H9 (cell line): ENCODE results near the gene NALCN. TPM values are rescaled to one million over a fixed set of nuclear protein-coding genes. Genes with fewer than 3 reads are reported as not detected.

Source experiments
- DNase-seq: peaks from one replicate; pipeline ENCODE4 v3.0.0-alpha.2; 2017
- H2AFZ ChIP-seq: one replicate; pipeline ENCODE4 v1.6.1; 2013; ENCODE audit warnings: mild to moderate bottlenecking, low read length, control low read depth, moderate library complexity
- H2AK5ac ChIP-seq: 2 replicates; pipeline ENCODE4 v1.6.1; 2013; ENCODE audit warnings: low read length, control low read depth, mixed read lengths; ENCODE audit not compliant: insufficient read length
- H2BK120ac ChIP-seq: one replicate; pipeline ENCODE4 v1.6.1; 2013; ENCODE audit warnings: low read depth, mild to moderate bottlenecking, low read length, control low read depth, inconsistent platforms; ENCODE audit not compliant: poor library complexity, severe bottlenecking
- H2BK12ac ChIP-seq: 2 replicates; pipeline ENCODE4 v1.6.1; 2013; ENCODE audit warnings: low read length, control low read depth, mixed read lengths, low read depth; ENCODE audit not compliant: insufficient read length
- H2BK15ac ChIP-seq: 2 replicates; pipeline ENCODE4 v1.6.1; 2013; ENCODE audit warnings: low read depth, low read length, control low read depth
- H2BK20ac ChIP-seq: one replicate; pipeline ENCODE4 v1.6.1; 2013; ENCODE audit warnings: low read depth, mild to moderate bottlenecking, low read length, control low read depth, inconsistent platforms; ENCODE audit not compliant: poor library complexity, severe bottlenecking
- H2BK5ac ChIP-seq: 2 replicates; pipeline ENCODE4 v1.6.1; 2013; ENCODE audit warnings: low read length, control low read depth, mixed read lengths; ENCODE audit not compliant: insufficient read length
- H3K14ac ChIP-seq: 2 replicates; pipeline ENCODE4 v1.6.1; 2013; ENCODE audit warnings: low read length, control low read depth; ENCODE audit not compliant: insufficient read depth
- H3K18ac ChIP-seq: 2 replicates; pipeline ENCODE4 v1.6.1; 2013; ENCODE audit warnings: low read depth, mild to moderate bottlenecking, mixed read lengths, low read length, control low read depth; ENCODE audit not compliant: insufficient read length
- H3K23ac ChIP-seq: 2 replicates; pipeline ENCODE4 v1.6.1; 2013; ENCODE audit warnings: low read length, control low read depth, mixed read lengths, low read depth; ENCODE audit not compliant: insufficient read length
- H3K23me2 ChIP-seq: 2 replicates; pipeline ENCODE4 v1.6.1; 2013; ENCODE audit warnings: low read depth, mild to moderate bottlenecking, mixed read lengths, low read length, control low read depth; ENCODE audit not compliant: insufficient read length, poor library complexity, severe bottlenecking
- H3K27ac ChIP-seq: 2 replicates; pipeline ENCODE4 v1.5.1; 2013; ENCODE audit warnings: low read length, control low read depth, mixed read lengths, low read depth; ENCODE audit not compliant: insufficient read length
- H3K27me3 ChIP-seq: 2 replicates; pipeline ENCODE4 v1.6.1; 2013; ENCODE audit warnings: low read length, control low read depth, inconsistent platforms; ENCODE audit not compliant: insufficient read depth
- H3K4ac ChIP-seq: 2 replicates; pipeline ENCODE4 v1.6.1; 2013; ENCODE audit warnings: low read depth, mild to moderate bottlenecking, control low read depth, inconsistent platforms, low read length, moderate library complexity
- H3K4me1 ChIP-seq: 2 replicates; pipeline ENCODE4 v1.6.1; 2013; ENCODE audit warnings: low read length, control low read depth, inconsistent platforms; ENCODE audit not compliant: insufficient read depth
- H3K4me2 ChIP-seq: 2 replicates; pipeline ENCODE4 v1.6.1; 2013; ENCODE audit warnings: low read length, control low read depth, mixed read lengths; ENCODE audit not compliant: insufficient read length, insufficient read depth
- H3K56ac ChIP-seq: 2 replicates; pipeline ENCODE4 v1.6.1; 2013; ENCODE audit warnings: low read depth, mild to moderate bottlenecking, mixed read lengths, low read length, control low read depth; ENCODE audit not compliant: insufficient read length
- H3K79me1 ChIP-seq: 2 replicates; pipeline ENCODE4 v1.6.1; 2013; ENCODE audit warnings: low read depth, mild to moderate bottlenecking, moderate library complexity, low read length, control low read depth, inconsistent platforms; ENCODE audit not compliant: insufficient read depth, poor library complexity, severe bottlenecking
- H3K79me2 ChIP-seq: 2 replicates; pipeline ENCODE4 v1.6.1; 2013; ENCODE audit warnings: low read length, control low read depth, inconsistent platforms; ENCODE audit not compliant: insufficient read depth
- H3K9ac ChIP-seq: 2 replicates; pipeline ENCODE4 v1.6.1; 2013; ENCODE audit warnings: low read length, control low read depth, mixed read lengths; ENCODE audit not compliant: insufficient read length; ENCODE audit errors: extremely low read depth
- H3K9me3 ChIP-seq: one replicate; pipeline ENCODE4 v1.6.1; 2013; ENCODE audit warnings: low read depth, low read length, inconsistent platforms; ENCODE audit not compliant: control insufficient read depth
- H3T11ph ChIP-seq: one replicate; pipeline ENCODE4 v1.6.1; 2013; ENCODE audit warnings: mild to moderate bottlenecking, low read length, control low read depth, inconsistent platforms
- H4K20me1 ChIP-seq: one replicate; pipeline ENCODE4 v1.6.1; 2013; ENCODE audit not compliant: control insufficient read depth, insufficient read length, insufficient read depth
- H4K5ac ChIP-seq: 2 replicates; pipeline ENCODE4 v1.6.1; 2013; ENCODE audit warnings: low read depth, mild to moderate bottlenecking, mixed read lengths, low read length, control low read depth; ENCODE audit not compliant: insufficient read length
- H4K8ac ChIP-seq: replicated peaks from 2 replicates; pipeline ENCODE4 v1.6.1; 2013; ENCODE audit warnings: low read length, control low read depth, mixed read lengths, low read depth; ENCODE audit not compliant: insufficient read length
- H4K91ac ChIP-seq: 2 replicates; pipeline ENCODE4 v1.6.1; 2013; ENCODE audit warnings: low read depth, mild to moderate bottlenecking, moderate library complexity, mixed read lengths, low read length, control low read depth; ENCODE audit not compliant: insufficient read length
- H3K27ac Mint-ChIP-seq, 3 experiments: 2 replicates in 2 of 3; 3 replicates in 1 of 3; pipeline ENCODE4 v1.8.0; 2020 to 2021; ENCODE audit warnings: mixed read lengths in 3 of 3, mild to moderate bottlenecking in 1 of 3, moderate library complexity in 1 of 3
- H3K27me3 Mint-ChIP-seq: 2 replicates; pipeline ENCODE4 v1.8.0; 2021; ENCODE audit warnings: low read depth, mild to moderate bottlenecking, moderate library complexity, mixed read lengths
- H3K36me3 Mint-ChIP-seq, 3 experiments: 2 replicates in 2 of 3; 3 replicates in 1 of 3; pipeline ENCODE4 v1.8.0; 2020 to 2021; ENCODE audit warnings: low read depth in 3 of 3, mixed read lengths in 3 of 3; ENCODE audit not compliant: insufficient read depth in 1 of 3
- H3K4me1 Mint-ChIP-seq, 2 experiments: 2 replicates each; pipeline ENCODE4 v1.8.0; 2020; ENCODE audit warnings: mixed read lengths in 2 of 2
- H3K4me3 Mint-ChIP-seq, 2 experiments: 2 replicates in 1 of 2; 3 replicates in 1 of 2; pipeline ENCODE4 v1.8.0; 2020 to 2021; ENCODE audit warnings: mild to moderate bottlenecking in 2 of 2, mixed read lengths in 2 of 2, moderate library complexity in 1 of 2
- H3K9me3 Mint-ChIP-seq, 2 experiments: 2 replicates in 1 of 2; 3 replicates in 1 of 2; pipeline ENCODE4 v1.8.0; 2020; ENCODE audit warnings: mild to moderate bottlenecking in 2 of 2, mixed read lengths in 2 of 2, moderate library complexity in 1 of 2
- CTCF ChIP-seq: fragments of 200-600 bp; sonication (generic); conservative IDR thresholded peaks from 3 replicates; pipeline ENCODE4 v1.8.0; 2021; ENCODE audit warnings: antibody characterized with exemption, mild to moderate bottlenecking
- WGBS: extraction: QIAGEN DNeasy Blood & Tissue Kit; methylation state at CpG from one replicate; pipeline ENCODE4 v1.1.7; 2013; ENCODE audit warnings: missing lambda C conversion rate, low lambda C conversion rate, mixed read lengths; ENCODE audit not compliant: insufficient read length; ENCODE audit errors: extremely low coverage; 5-methylcytosine and 5-hydroxymethylcytosine counted together
- total RNA-seq: library from RNA; stranded (reverse); gene quantifications from 2 replicates; pipeline ENCODE4 v1.2.1, GENCODE V29; 2021

The NALCN gene
- total RNA-seq, 1 experiment from 2014 or later = 0.09 TPM

GRCh38 chr13:101292711-101293110 is 123.6 kb downstream of the NALCN start:
- H2BK15ac ChIP-seq = no peak overlapping the region
- H2AFZ ChIP-seq = no peak overlapping the region
- H3K23me2 ChIP-seq = no peaks in the 10 kb centered on the region
- no peaks in the 10 kb centered on the region for H4K20me1 ChIP-seq
- Mint-ChIP-seq H3K4me3 (no peak overlapping the region), H3K27ac (no peak overlapping the region), H3K27me3 (no peaks in the 10 kb centered on the region), H3K36me3 (no peaks in the 10 kb centered on the region), H3K4me1 (no peaks in the 10 kb centered on the region), H3K9me3 (no peaks in the 10 kb centered on the region; a peak in 1 of 5 replicates)
- no peak overlapping the region for H2BK20ac ChIP-seq
- H3K27ac ChIP-seq = no peak overlapping the region
- no peaks in the 10 kb centered on the region for H3K79me2 ChIP-seq
- no peak overlapping the region for H3K14ac ChIP-seq
- H2AK5ac ChIP-seq = no peak overlapping the region
- no peaks in the 10 kb centered on the region for H3K79me1 ChIP-seq
- H3K18ac ChIP-seq = no peak overlapping the region
- H2BK5ac ChIP-seq = no peak overlapping the region
- H4K5ac ChIP-seq = no peak overlapping the region
- H3K27me3 ChIP-seq = no peaks in the 10 kb centered on the region
- no peak overlapping the region for H2BK120ac ChIP-seq
- no peak overlapping the region for H4K91ac ChIP-seq
- H3K9me3 ChIP-seq = no peaks in the 10 kb centered on the region
- no CpG with 5 or more reads among the region's 1 CpG for WGBS
- no peak overlapping the region for H3K23ac ChIP-seq
- no peak overlapping the region for H3K4me2 ChIP-seq
- no peak overlapping the region for H3T11ph ChIP-seq
- H3K9ac ChIP-seq = no peak overlapping the region
- no peak overlapping the region for H3K56ac ChIP-seq
- no peak overlapping the region for H2BK12ac ChIP-seq
- no peak overlapping the region for H4K8ac ChIP-seq
- DNase-seq = no peak
- no peak overlapping the region for H3K4ac ChIP-seq
- H3K4me1 ChIP-seq = no peaks in the 10 kb centered on the region
- no peak for TF ChIP-seq CTCF
